ENCODE results near the gene TOLLIP.
"Not testable (repeated sequence)": the region's sequence is repeated elsewhere in the genome, so short reads cannot be mapped to it uniquely, and the experiment has no call there.

The TOLLIP gene

GRCh38 chr11:1309498-1310317 is at the start of gene TOLLIP:
TSS of gene TOLLIP (minus strand) at chr11:1309632. CDS start at chr11:1309498, 134 bp downstream.
- TF ChIP-seq CTCF (IDR thresholded peaks at IDR 0.05; ENCODE audit: borderline replicate concordance, insufficient read depth, low read depth, low read length): 0 out of 2 replicates have a peak, but pooled peaks have one; percentile 25
- peak within 1 kb of the TSS; percentile 78 for H3K4me3 ChIP-seq (ENCODE audit: low read depth, low read length)

DNA sequence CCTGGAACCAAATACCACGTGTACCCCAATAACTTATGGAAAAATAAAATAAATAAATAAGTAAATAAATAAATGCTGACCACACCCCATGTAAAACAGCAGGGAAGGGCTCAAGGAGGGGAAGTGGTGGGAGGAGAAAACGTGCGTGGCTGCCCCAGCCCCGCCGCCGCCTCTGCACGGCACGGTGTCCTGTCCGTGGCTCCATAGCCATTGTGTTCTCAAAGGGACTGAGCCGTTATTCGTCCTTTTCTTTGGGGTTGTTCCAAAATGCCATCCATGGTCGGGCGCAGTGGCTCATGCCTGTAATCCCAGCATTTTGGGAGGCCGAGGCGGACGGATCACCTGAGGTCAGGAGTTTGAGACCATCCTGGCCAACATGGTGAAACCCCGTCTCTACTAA is 49.5 kb upstream of the TOLLIP start:
- H3K4me3 ChIP-seq (ENCODE audit: low read depth, low read length): not testable (repeated sequence)

DNA sequence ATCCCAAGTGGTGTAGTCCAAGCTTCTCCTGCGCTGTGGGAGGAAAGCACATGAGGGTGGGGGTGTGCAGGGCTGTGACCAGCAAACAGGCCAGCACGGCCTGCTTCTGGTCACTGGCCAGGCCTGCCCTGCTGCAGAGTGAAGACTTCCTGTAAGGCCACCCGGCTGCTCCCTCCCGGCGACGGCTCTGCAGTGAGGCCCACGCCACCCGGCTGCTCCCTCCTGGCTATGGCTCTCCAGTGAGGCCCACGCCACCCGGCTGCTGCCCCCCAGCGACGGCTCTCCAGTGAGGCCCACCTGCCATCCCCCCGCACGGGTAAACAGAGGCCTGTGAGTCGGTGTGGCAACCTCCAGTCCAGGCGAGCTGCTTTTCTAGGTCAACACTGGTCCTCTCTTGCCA is 48.9 kb upstream of the TOLLIP start:
- H3K4me3 ChIP-seq (ENCODE audit: low read depth, low read length): no peak overlapping the region
- no peak for TF ChIP-seq CTCF (IDR thresholded peaks at IDR 0.05; ENCODE audit: borderline replicate concordance, insufficient read depth, low read depth, low read length)

DNA sequence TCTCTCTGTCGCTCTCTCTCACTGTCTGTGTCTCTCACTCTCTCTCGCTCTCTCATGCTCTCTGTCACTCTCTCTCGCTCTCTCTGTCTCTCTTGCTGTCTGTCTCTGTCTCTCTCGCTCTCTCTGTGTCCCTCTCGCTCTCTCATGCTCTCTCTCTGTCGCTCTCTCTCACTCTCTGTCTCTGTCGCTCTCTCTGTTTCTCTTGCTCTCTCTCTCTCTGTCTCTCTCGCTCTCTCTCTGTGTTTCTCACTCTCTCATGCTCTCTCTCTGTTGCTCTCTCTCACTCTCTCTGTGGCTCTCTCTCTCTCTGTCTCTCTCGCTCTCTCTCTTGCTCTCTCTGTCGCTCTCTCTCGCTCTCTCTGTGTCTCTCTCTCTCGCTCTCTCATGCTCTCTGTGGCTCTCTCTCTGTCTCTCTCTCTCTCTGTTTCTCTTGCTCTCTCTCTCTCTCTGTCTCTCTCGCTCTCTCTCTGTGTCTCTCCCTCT is 47.1 kb upstream of the TOLLIP start:
- TF ChIP-seq CTCF (IDR thresholded peaks at IDR 0.05; ENCODE audit: borderline replicate concordance, insufficient read depth, low read depth, low read length): no peak
- H3K4me3 ChIP-seq (ENCODE audit: low read depth, low read length): no peak overlapping the region

DNA sequence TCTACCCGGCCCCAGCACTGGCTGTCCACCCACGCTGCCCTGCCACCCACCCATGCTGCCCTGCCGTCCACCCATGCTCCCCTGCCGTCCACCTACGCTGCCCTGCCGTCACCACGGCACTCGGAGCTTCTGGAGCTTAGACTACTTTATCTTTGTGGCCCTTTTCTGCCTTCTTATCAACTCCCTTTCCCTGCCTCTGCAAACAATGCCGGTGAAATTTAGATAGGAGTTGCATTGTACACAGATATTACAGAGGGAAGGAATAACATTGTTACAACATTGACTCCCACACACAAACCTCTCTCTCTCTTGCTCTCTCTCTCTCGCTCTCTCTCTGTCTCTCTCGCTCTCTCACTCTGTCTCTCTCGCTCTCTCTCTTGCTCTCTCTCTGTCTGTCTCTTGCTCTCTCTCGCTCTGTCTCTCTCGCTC is 46.6 kb upstream of the TOLLIP start:
- H3K4me3 ChIP-seq (ENCODE audit: low read depth, low read length): no peak overlapping the region
- no peak for TF ChIP-seq CTCF (IDR thresholded peaks at IDR 0.05; ENCODE audit: borderline replicate concordance, insufficient read depth, low read depth, low read length)

- H3K4me3 ChIP-seq (ENCODE audit: low read depth, low read length): no peak overlapping the region
- TF ChIP-seq CTCF (IDR thresholded peaks at IDR 0.05; ENCODE audit: borderline replicate concordance, insufficient read depth, low read depth, low read length): no peak
These were observed 44.9 kb upstream of the TOLLIP start for GRCh38 chr11:1354125-1354938.

DNA sequence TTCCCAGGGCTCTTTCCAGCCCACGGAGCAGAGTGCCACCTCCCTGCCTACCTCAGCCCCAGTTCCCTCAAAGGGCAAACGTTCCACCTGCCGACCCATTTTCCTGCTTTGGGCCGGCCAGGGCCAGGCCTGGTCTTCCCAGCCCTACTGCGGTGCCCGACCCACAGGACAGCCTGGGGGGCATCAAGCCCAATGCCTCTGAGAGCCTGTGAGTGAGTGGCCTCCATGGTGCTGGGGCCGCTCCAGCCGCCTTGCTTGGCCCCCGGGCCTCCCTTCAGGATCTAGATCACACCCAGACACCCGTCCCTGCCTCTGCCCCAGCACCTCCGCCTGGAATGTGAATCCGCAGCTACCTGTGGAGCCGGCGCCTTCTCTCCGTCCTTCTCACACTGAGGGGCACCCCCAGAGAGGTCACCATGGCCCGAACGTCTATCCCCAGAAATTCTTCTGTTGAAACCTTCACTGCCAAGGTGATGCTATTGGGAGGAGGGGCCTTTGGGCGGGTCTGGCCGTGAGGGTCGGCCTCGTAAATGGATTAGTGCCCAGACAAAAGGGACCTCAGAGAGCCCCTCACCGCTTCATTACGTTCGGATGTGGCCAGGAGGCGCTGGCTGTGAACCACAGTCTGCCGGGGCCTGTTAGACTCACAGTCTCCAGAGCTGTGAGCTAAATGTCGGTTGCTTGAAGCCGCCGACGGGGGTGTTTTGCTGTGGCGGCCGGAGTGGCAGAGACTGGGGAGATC is 44.1 kb upstream of the TOLLIP start:
- no peak overlapping the region for H3K4me3 ChIP-seq (ENCODE audit: low read depth, low read length)
- TF ChIP-seq CTCF (IDR thresholded peaks at IDR 0.05; ENCODE audit: borderline replicate concordance, insufficient read depth, low read depth, low read length): no peak
